H1 (cell line): ENCODE results near the gene AMT. TPM values are rescaled to one million over a fixed set of nuclear protein-coding genes. Genes with fewer than 3 reads are reported as not detected.

Experiments used
- CTCF ChIA-PET: fragments of 300-600 bp; sonication (Branson Sonifier 250); formaldehyde crosslinking; loops from one replicate; lab custom pipeline; 2021; ENCODE audit not compliant: partially characterized antibody; lab: Charles Lee
- POLR2A ChIA-PET: fragments of 300-600 bp; sonication (Branson Sonifier 250); formaldehyde crosslinking; loops from one replicate; lab custom pipeline; 2021; ENCODE audit warnings: inconsistent platforms; ENCODE audit not compliant: partially characterized antibody; lab: Charles Lee
- DNase-seq, 2 experiments: peaks; one replicate each; pipeline versions ENCODE4 v3.0.0 to v3.0.0-alpha.2; 2010 to 2022; ENCODE audit warnings: low spot score in 2 of 2, low read depth in 1 of 2, mixed read lengths in 1 of 2
- FAIRE-seq: peaks from 2 replicates; lab custom pipeline; 2011; peaks lifted over from hg19 to GRCh38; lab: Jason Lieb, UNC
- H2AFZ ChIP-seq: 2 replicates; pipeline ENCODE4 v1.8.1; 2012; ENCODE audit warnings: low read length, inconsistent platforms
- H2AK5ac ChIP-seq: 2 replicates; pipeline ENCODE4 v1.6.1; 2013; ENCODE audit warnings: low read depth, low read length
- H2BK120ac ChIP-seq: replicated peaks from 2 replicates; pipeline ENCODE3; 2013; ENCODE audit warnings: low read depth, low read length, inconsistent platforms
- H2BK12ac ChIP-seq: 2 replicates; pipeline ENCODE4 v1.6.1; 2013; ENCODE audit warnings: low read depth, low read length
- H2BK15ac ChIP-seq: 2 replicates; pipeline ENCODE4 v1.6.1; 2013; ENCODE audit warnings: low read length
- H2BK20ac ChIP-seq: 2 replicates; pipeline ENCODE4 v1.6.1; 2013; ENCODE audit warnings: low read length
- H2BK5ac ChIP-seq: 2 replicates; pipeline ENCODE4 v1.6.1; 2013; ENCODE audit warnings: low read depth, low read length
- H3K14ac ChIP-seq: 2 replicates; pipeline ENCODE4 v1.6.1; 2013; ENCODE audit warnings: inconsistent platforms; ENCODE audit not compliant: insufficient read length
- H3K18ac ChIP-seq: 2 replicates; pipeline ENCODE4 v1.6.1; 2013; ENCODE audit warnings: low read length; ENCODE audit errors: extremely low read depth
- H3K23ac ChIP-seq: 2 replicates; pipeline ENCODE4 v1.6.1; 2013; ENCODE audit warnings: inconsistent platforms; ENCODE audit not compliant: insufficient read length
- H3K23me2 ChIP-seq: 2 replicates; pipeline ENCODE4 v1.6.1; 2013; ENCODE audit warnings: low read depth, low read length
- H3K27ac ChIP-seq: 2 replicates; pipeline ENCODE4 v1.6.1; 2011; ENCODE audit warnings: low read depth, low read length, inconsistent platforms
- H3K27me3 ChIP-seq, 4 experiments: replicated peaks in 1 of 4; 1 replicate in 1 of 4; 2 replicates in 3 of 4; pipeline versions ENCODE4 v1.6.1 to v1.8.1; 2011 to 2013; ENCODE audit warnings: low read length in 3 of 4, mild to moderate bottlenecking in 3 of 4, inconsistent platforms in 2 of 4, mixed read lengths in 2 of 4, moderate library complexity in 1 of 4; ENCODE audit not compliant: control insufficient read depth in 3 of 4, insufficient read depth in 3 of 4; ENCODE audit errors: extremely low read depth in 1 of 4
- H3K36me3 ChIP-seq, 4 experiments: 2 replicates each; pipeline versions ENCODE4 v1.6.1 to v1.8.1; 2011 to 2013; ENCODE audit warnings: mild to moderate bottlenecking in 4 of 4, low read length in 3 of 4, moderate library complexity in 2 of 4, control low read depth in 1 of 4, inconsistent platforms in 1 of 4; ENCODE audit not compliant: insufficient read depth in 4 of 4, control insufficient read depth in 2 of 4
- H3K4ac ChIP-seq: replicated peaks from 2 replicates; pipeline ENCODE3; 2013; ENCODE audit warnings: low read length, low read depth, mixed read lengths, inconsistent platforms; ENCODE audit not compliant: insufficient read length
- H3K4me1 ChIP-seq, 4 experiments: replicated peaks in 1 of 4; 1 replicate in 1 of 4; 2 replicates in 3 of 4; pipeline versions ENCODE4 v1.6.1 to v1.8.1; 2011 to 2013; ENCODE audit warnings: low read length in 3 of 4, inconsistent platforms in 2 of 4, mixed read lengths in 1 of 4; ENCODE audit not compliant: insufficient read depth in 4 of 4, control insufficient read depth in 3 of 4
- H3K4me2 ChIP-seq, 2 experiments: 2 replicates each; pipeline versions ENCODE4 v1.6.1 to v1.8.1; 2011 to 2013; ENCODE audit warnings: low read depth in 2 of 2, low read length in 2 of 2, control low read depth in 1 of 2, inconsistent platforms in 1 of 2, mild to moderate bottlenecking in 1 of 2; ENCODE audit not compliant: insufficient read depth in 1 of 2
- H3K4me3 ChIP-seq, 4 experiments: fragments of 200-600, 300-600 bp in 1 of 4; sonication (generic), shearing (Covaris generic), sonication (Bioruptor Twin) in 1 of 4; 2 replicates each; pipeline versions ENCODE4 v1.5.1 to v1.8.1; 2011 to 2016; ENCODE audit warnings: low read length in 4 of 4, low read depth in 3 of 4, control low read depth in 2 of 4, inconsistent platforms in 2 of 4, mild to moderate bottlenecking in 2 of 4, mixed read lengths in 1 of 4, moderate library complexity in 1 of 4; ENCODE audit not compliant: insufficient read depth in 2 of 4; ENCODE audit errors: extremely low read depth in 1 of 4
- H3K56ac ChIP-seq: replicated peaks from 2 replicates; pipeline ENCODE3; 2013; ENCODE audit warnings: low read depth, mild to moderate bottlenecking, mixed read lengths, low read length, inconsistent platforms; ENCODE audit not compliant: insufficient read length
- H3K79me1 ChIP-seq: 2 replicates; pipeline ENCODE4 v1.6.1; 2013; ENCODE audit warnings: low read depth, low read length, control low read depth
- H3K79me2 ChIP-seq, 2 experiments: 2 replicates each; pipeline versions ENCODE4 v1.6.1 to v1.8.1; 2012 to 2013; ENCODE audit warnings: low read length in 2 of 2, mild to moderate bottlenecking in 2 of 2, inconsistent platforms in 1 of 2; ENCODE audit not compliant: insufficient read depth in 2 of 2, control insufficient read depth in 1 of 2
- H3K9ac ChIP-seq, 4 experiments: replicated peaks in 1 of 4; 1 replicate in 1 of 4; 2 replicates in 3 of 4; pipeline versions ENCODE4 v1.6.1 to v1.8.1; 2011 to 2013; ENCODE audit warnings: low read depth in 3 of 4, low read length in 3 of 4, control low read depth in 2 of 4, mild to moderate bottlenecking in 2 of 4, moderate library complexity in 2 of 4, inconsistent platforms in 1 of 4; ENCODE audit errors: extremely low read depth in 1 of 4
- H3K9me3 ChIP-seq, 2 experiments: 2 replicates each; pipeline versions ENCODE4 v1.6.1 to v1.8.1; 2012 to 2013; ENCODE audit warnings: mild to moderate bottlenecking in 2 of 2, moderate library complexity in 2 of 2, control low read depth in 1 of 2, inconsistent platforms in 1 of 2, low read depth in 1 of 2, low read length in 1 of 2, mixed read lengths in 1 of 2; ENCODE audit not compliant: insufficient read depth in 2 of 2
- H4K20me1 ChIP-seq, 2 experiments: replicated peaks in 1 of 2; 2 replicates each; pipeline versions ENCODE3 to v1.8.1; 2011 to 2013; ENCODE audit warnings: inconsistent platforms in 2 of 2, low read length in 2 of 2, mild to moderate bottlenecking in 1 of 2; ENCODE audit not compliant: insufficient read depth in 2 of 2, control insufficient read depth in 1 of 2
- H4K5ac ChIP-seq: 2 replicates; pipeline ENCODE4 v1.6.1; 2013; ENCODE audit warnings: low read length, low read depth, mixed read lengths, inconsistent platforms; ENCODE audit not compliant: insufficient read length
- H4K8ac ChIP-seq: 2 replicates; pipeline ENCODE4 v1.8.0; 2013; ENCODE audit warnings: mild to moderate bottlenecking, moderate library complexity, low read length, inconsistent platforms; ENCODE audit not compliant: insufficient read depth; ENCODE audit errors: extremely low read depth
- H4K91ac ChIP-seq: replicated peaks from 2 replicates; pipeline ENCODE3; 2013; ENCODE audit warnings: low read length, mixed read lengths, inconsistent platforms; ENCODE audit not compliant: insufficient read length
- CTCF ChIP-seq, 3 experiments: IDR thresholded peaks; 1 replicate in 2 of 3; 2 replicates in 1 of 3; pipeline versions ENCODE4 v1.5.1 to v1.6.1; 2011; ENCODE audit warnings: low read length in 3 of 3, mild to moderate bottlenecking in 3 of 3, inconsistent platforms in 2 of 3, low read depth in 1 of 3, moderate library complexity in 1 of 3; ENCODE audit not compliant: insufficient read depth in 1 of 3; ENCODE audit errors: control extremely low read depth in 1 of 3
- MAFK ChIP-seq: IDR thresholded peaks from 2 replicates; pipeline ENCODE4 v1.6.1; 2012; ENCODE audit warnings: low read depth, mild to moderate bottlenecking, improper control_type of control experiment, low read length
- RXRA ChIP-seq: IDR thresholded peaks from 2 replicates; pipeline ENCODE4 v1.6.1; 2011; ENCODE audit warnings: low read depth, mild to moderate bottlenecking, low read length, moderate library complexity; ENCODE audit not compliant: insufficient read depth
- SIN3A ChIP-seq, 2 experiments: IDR thresholded peaks in 1 of 2; conservative IDR thresholded peaks in 1 of 2; 2 replicates each; pipeline ENCODE4 v1.6.1; 2011 to 2012; ENCODE audit warnings: low read length in 2 of 2, improper control_type of control experiment in 1 of 2, low read depth in 1 of 2, mild to moderate bottlenecking in 1 of 2
- SP4 ChIP-seq: IDR thresholded peaks from 2 replicates; pipeline ENCODE4 v1.6.1; 2012; ENCODE audit warnings: low read length, inconsistent platforms
- SUZ12 ChIP-seq: fragments of 200-600 bp; sonication (generic); IDR thresholded peaks from 2 replicates; pipeline ENCODE4 v1.6.1; 2012; ENCODE audit warnings: mild to moderate bottlenecking, inconsistent platforms, low read length, moderate library complexity, mixed read lengths
- TAF1 ChIP-seq: IDR thresholded peaks from 2 replicates; pipeline ENCODE4 v1.6.1; 2011; ENCODE audit warnings: mild to moderate bottlenecking, low read depth, low read length
- TBP ChIP-seq: IDR thresholded peaks from 2 replicates; pipeline ENCODE4 v1.6.1; 2011; ENCODE audit warnings: low read depth, low read length, improper control_type of control experiment
- WGBS, 2 experiments: shearing (Covaris generic) in 1 of 2; methylation state at CpG; one replicate each; pipeline versions ENCODE4 v1.1.6 to v1.1.7; 2013 to 2015; ENCODE audit warnings: low lambda C conversion rate in 2 of 2, mixed read lengths in 2 of 2, inconsistent platforms in 1 of 2, low coverage in 1 of 2, missing lambda C conversion rate in 1 of 2; ENCODE audit not compliant: insufficient replicate concordance in 2 of 2, insufficient coverage in 1 of 2, insufficient read length in 1 of 2; ENCODE audit errors: extremely low coverage in 1 of 2, missing lambda C conversion rate in 1 of 2; 5-methylcytosine and 5-hydroxymethylcytosine counted together
- polyA plus RNA-seq, 7 experiments: library from polyadenylated mRNA; depleted of rRNA in 3 of 7; stranded (reverse) in 5 of 7; unstranded in 2 of 7; fragments of >200 nt in 5 of 7; fragments of 200-250 nt in 2 of 7; gene quantifications; 1 replicate in 5 of 7; 2 replicates in 1 of 7; 4 replicates in 1 of 7; pipeline versions ENCODE4 v1.2.1 to v1.2.3, GENCODE V29; 2011 to 2013; ENCODE audit warnings: missing spikeins in 2 of 7, mixed read lengths in 2 of 7
- total RNA-seq: library from RNA; stranded (reverse); fragmentation: NEBNext Ultra II Directional; extraction: Animal tissue kit (Norgen Biotek cat#: 25700); gene quantifications from 2 replicates; pipeline ENCODE4 v1.2.1, GENCODE V29; 2021

AMT gene
- total and polyA plus RNA-seq, 2 of the 8 experiments (the other 6 are each of a cell fraction or from before 2014, with no cell fraction given) = 46.5 to 92.4 TPM

- H3K4me3 ChIP-seq = peak overlapping the region; percentile 74 to 94 (median 84)
- H3K23me2 ChIP-seq = peaks cover 12% of the 10 kb centered on the region; the same call in 1 of the 2 replicates
- peaks cover 6 to 19% (median 12%) of the 10 kb centered on the region in 4 experiments for H3K4me1 ChIP-seq
- ChIA-PET CTCF (interaction anchor here (1.0 to 5.1 kb wide), 9 partner anchors 10 to 69 kb away, joined by 3 to 32 read pairs (median 4); no protein-coding TSS in a partner anchor), POLR2A (interaction anchor here (0.7 to 9.1 kb wide), 24 partner anchors 8 to 463 kb away, joined by 3 to 205 read pairs (median 6); partner anchors contain the start of genes GPX1, NICN1, RHOA and TCTA)
- peak overlapping the region; percentile 79 to 84 (median 82) for H3K9ac ChIP-seq
- H2BK12ac ChIP-seq = no peak overlapping the region
- no peak overlapping the region for H2BK120ac ChIP-seq
- no peaks in the 10 kb centered on the region for H3K79me1 ChIP-seq
- H4K8ac ChIP-seq = no peak overlapping the region
- H3K4me2 ChIP-seq = peak overlapping the region; percentile 85 to 90
- no peaks in the 10 kb centered on the region for H3K27me3 ChIP-seq
- 0 out of 2 replicates have a peak overlapping the region, but pooled peaks have one; percentile 85 for H2BK5ac ChIP-seq
- no peak overlapping the region for H4K5ac ChIP-seq
- no peak overlapping the region for H2AK5ac ChIP-seq
- no peak overlapping the region for H2BK15ac ChIP-seq
- FAIRE-seq (no peak), DNase-seq (no peak)
- H3K18ac ChIP-seq = peak overlapping the region; percentile 24; the same call in 1 of the 2 replicates
- no peak overlapping the region for H2BK20ac ChIP-seq
- H3K14ac ChIP-seq = no peak overlapping the region
- H4K91ac ChIP-seq = no peak overlapping the region
- H3K79me2 ChIP-seq = peaks cover 17 to 48% of the 10 kb centered on the region in 2 experiments
- no peak overlapping the region for H3K23ac ChIP-seq
- H2AFZ ChIP-seq = no peak overlapping the region
- peak overlapping the region; percentile 56 for H3K56ac ChIP-seq
- H3K27ac ChIP-seq = peak overlapping the region; percentile 79
- no peaks in the 10 kb centered on the region for H3K9me3 ChIP-seq
- H3K36me3 ChIP-seq = no peaks in the 10 kb centered on the region; a peak in 1 of 8 replicates
- peaks cover 4 to 7% of the 10 kb centered on the region in 2 experiments for H4K20me1 ChIP-seq
- H3K4ac ChIP-seq = no peak overlapping the region
- 8% methylated on average over 16 of the region's 23 CpGs; no CpG with 5 or more reads in 1 of the 2 experiments for WGBS, 2 experiments
- TF ChIP-seq SIN3A (conservative IDR thresholded peaks at IDR 0.05 in 1 of 2, IDR thresholded peaks at IDR 0.05 in 1 of 2; ENCODE audit: low read depth in 1 of 2, low read length in 2 of 2) (peak; percentile 22 to 71; a peak in 1 of 4 replicates), CTCF (IDR thresholded peaks at IDR 0.05; ENCODE audit: control extremely low read depth in 1 of 3, insufficient read depth in 1 of 3, low read depth in 1 of 3, low read length in 3 of 3) (no peak), SP4 (no peak), TAF1 (no peak), MAFK (no peak), RXRA (no peak), TBP (peak; percentile 22; the same call in 1 of the 2 replicates), SUZ12 (no peak)
Measured at GRCh38 chr3:49470714-49471420, 48.6 kb upstream of the AMT start.
